SK-N-SH (cell line): ENCODE measurements around the gene TULP4.

Source experiments
- CTCF ChIP-seq: fragments of 200-600 bp; sonication (generic); IDR thresholded peaks from 2 replicates; pipeline ENCODE4 v1.6.1; 2017; ENCODE audit warnings: antibody characterized with exemption, mild to moderate bottlenecking, moderate library complexity
- EP300 ChIP-seq, 2 experiments: IDR thresholded peaks; 2 replicates each; pipeline versions ENCODE4 v1.4.0 to v1.6.1; 2012; ENCODE audit warnings: borderline replicate concordance in 1 of 2, low read depth in 1 of 2, low read length in 1 of 2
- EZH2phosphoT487 ChIP-seq: fragments of 200-600 bp; sonication (generic); IDR thresholded peaks from 2 replicates; pipeline ENCODE4 v1.6.1; 2017; ENCODE audit warnings: low read depth, mixed run types, mild to moderate bottlenecking, antibody characterized with exemption, moderate library complexity, borderline replicate concordance
- POLR2AphosphoS5 ChIP-seq: IDR thresholded peaks from 2 replicates; pipeline ENCODE4 v1.6.1; 2012; ENCODE audit warnings: low read depth, low read length
- RCOR1 ChIP-seq: fragments of 150-350 bp; IDR thresholded peaks from 2 replicates; pipeline ENCODE4 v1.6.1; 2017; ENCODE audit warnings: antibody characterized with exemption, low read length
- TAF1 ChIP-seq: IDR thresholded peaks from 2 replicates; pipeline ENCODE4 v1.6.1; 2012; ENCODE audit warnings: low read depth, mild to moderate bottlenecking, low read length, moderate library complexity, borderline replicate concordance

GRCh38 chr6:158529629-158530028 lies 217.4 kb downstream of the TULP4 start:
- TF ChIP-seq RCOR1 (no peak), EZH2phosphoT487 (no peak), POLR2AphosphoS5 (no peak), CTCF (no peak), TAF1 (no peak), EP300 (IDR thresholded peaks at IDR 0.05; ENCODE audit: borderline replicate concordance in 1 of 2, low read depth in 1 of 2, low read length in 1 of 2) (no peak)
